ENCODE measurements around the gene HTR5A.
A peak's percentile ranks its signal among the peaks of the same experiment; 100 is the strongest.
"Not testable (repeated sequence)": the region's sequence is repeated elsewhere in the genome, so short reads cannot be mapped to it uniquely, and the experiment has no call there.

The HTR5A gene

GRCh38 chr7:155069992-155070751 lies at the start of gene HTR5A:
HTR5A (plus strand) TSS chr7:155070324; CDS start chr7:155070900, 576 bp downstream.
- DNase-seq: peak; percentile 71

GRCh38 chr7:155020996-155021395 lies 49.1 kb upstream of the HTR5A start:
- no peak for DNase-seq

- no peak for DNase-seq
Observed at GRCh38 chr7:155021699-155022145, 48.4 kb upstream of the HTR5A start.

- no peak for DNase-seq
Observed at GRCh38 chr7:155027879-155028278, 42.2 kb upstream of the HTR5A start.

GRCh38 chr7:155032978-155033377 lies 37.1 kb upstream of the HTR5A start:
- DNase-seq: no peak

- DNase-seq: not testable (repeated sequence)
Observed at GRCh38 chr7:155034495-155034894, 35.6 kb upstream of the HTR5A start.

GRCh38 chr7:155038335-155038734 lies 31.8 kb upstream of the HTR5A start:
- no peak for DNase-seq

- DNase-seq: no peak
Observed at GRCh38 chr7:155043756-155044155, 26.4 kb upstream of the HTR5A start.

GRCh38 chr7:155048006-155048405 lies 22.1 kb upstream of the HTR5A start:
- no peak for DNase-seq

GRCh38 chr7:155051355-155051754 lies 18.8 kb upstream of the HTR5A start:
- DNase-seq: no peak

GRCh38 chr7:155053002-155053401 lies 17.1 kb upstream of the HTR5A start:
- no peak for DNase-seq

- no peak for DNase-seq
Observed at GRCh38 chr7:155054761-155055160, 15.4 kb upstream of the HTR5A start.

- DNase-seq: no peak
Observed at GRCh38 chr7:155057076-155057475, 13.0 kb upstream of the HTR5A start.

GRCh38 chr7:155058896-155059295 lies 11.2 kb upstream of the HTR5A start:
- DNase-seq: no peak

GRCh38 chr7:155059703-155060102 lies 10.4 kb upstream of the HTR5A start:
- DNase-seq: no peak

GRCh38 chr7:155062411-155062810 lies 7.7 kb upstream of the HTR5A start:
- no peak for DNase-seq

- DNase-seq: no peak
Observed at GRCh38 chr7:155064186-155064585, 5.9 kb upstream of the HTR5A start.

GRCh38 chr7:155066417-155066950 lies 3.6 kb upstream of the HTR5A start:
- peak; percentile 56 for DNase-seq

GRCh38 chr7:155071121-155071651 lies 1.1 kb downstream of the HTR5A start:
- DNase-seq: no peak

GRCh38 chr7:155071916-155072571 lies 1.9 kb downstream of the HTR5A start:
- DNase-seq: no peak

GRCh38 chr7:155073922-155074321 lies 3.8 kb downstream of the HTR5A start:
- no peak for DNase-seq

- DNase-seq: no peak
Observed at GRCh38 chr7:155084021-155084420, 13.9 kb downstream of the HTR5A start.

GRCh38 chr7:155084969-155085368 lies 14.8 kb downstream of the HTR5A start:
- no peak for DNase-seq

- DNase-seq: no peak
Observed at GRCh38 chr7:155090684-155091083, 20.6 kb downstream of the HTR5A start.

Measured in EL (cell line).